GM23338 (cell line): ENCODE data around the gene KIF22. TPM values are rescaled to one million over a fixed set of nuclear protein-coding genes. Genes with fewer than 3 reads are reported as not detected.

Experiments
- ATAC-seq: fragments of 200-7000 bp; cut with Tn5 transposase; 3 replicates; pipeline ENCODE4 v1.9.1; 2020
- DNase-seq: peaks from one replicate; pipeline ENCODE4 v3.0.0-alpha.2; 2015; ENCODE audit warnings: low spot score
- H2AFZ ChIP-seq: fragments of 200-600 bp; sonication (generic); 2 replicates; pipeline ENCODE4 v1.8.0; 2016; ENCODE audit warnings: antibody characterized with exemption, mild to moderate bottlenecking, moderate library complexity
- H3F3A ChIP-seq: fragments of 200-600 bp; sonication (generic); replicated peaks from 2 replicates; pipeline ENCODE4 v1.8.0; 2017; ENCODE audit warnings: antibody characterized with exemption, mixed run types, low read depth
- H3K27ac ChIP-seq: fragments of 200-600 bp; sonication (generic); 2 replicates; pipeline ENCODE4 v1.6.1; 2016; ENCODE audit warnings: low read depth
- H3K27me3 ChIP-seq: fragments of 200-600 bp; sonication (generic); 2 replicates; pipeline ENCODE4 v1.8.0; 2016; ENCODE audit warnings: mild to moderate bottlenecking, mixed run types, moderate library complexity; ENCODE audit not compliant: insufficient read depth
- H3K36me3 ChIP-seq: fragments of 200-600 bp; sonication (generic); 2 replicates; pipeline ENCODE4 v1.8.0; 2016; ENCODE audit warnings: mild to moderate bottlenecking; ENCODE audit not compliant: insufficient read depth
- H3K4me1 ChIP-seq: fragments of 200-600 bp; sonication (generic); 2 replicates; pipeline ENCODE4 v1.8.0; 2016; ENCODE audit warnings: mild to moderate bottlenecking, moderate library complexity; ENCODE audit not compliant: insufficient read depth
- H3K4me2 ChIP-seq: fragments of 200-600 bp; sonication (generic); 2 replicates; pipeline ENCODE4 v1.7.1; 2017; ENCODE audit warnings: mixed run types
- H3K4me3 ChIP-seq: fragments of 200-600 bp; sonication (generic); 2 replicates; pipeline ENCODE4 v1.6.1; 2016; ENCODE audit warnings: mixed run types
- H3K79me2 ChIP-seq: fragments of 200-600 bp; sonication (generic); replicated peaks from 2 replicates; pipeline ENCODE4 v1.8.0; 2017; ENCODE audit warnings: mild to moderate bottlenecking; ENCODE audit not compliant: insufficient read depth
- H3K9me2 ChIP-seq: fragments of 200-600 bp; sonication (generic); 2 replicates; pipeline ENCODE4 v1.8.0; 2017; ENCODE audit not compliant: insufficient read depth
- H4K20me1 ChIP-seq: fragments of 200-600 bp; sonication (generic); replicated peaks from 2 replicates; pipeline ENCODE4 v1.8.0; 2017; ENCODE audit warnings: mild to moderate bottlenecking; ENCODE audit not compliant: insufficient read depth
- H3K27ac Mint-ChIP-seq: 2 replicates; pipeline ENCODE4 v1.8.0; 2020; ENCODE audit warnings: inconsistent platforms, mild to moderate bottlenecking, moderate library complexity, mixed read lengths
- H3K27me3 Mint-ChIP-seq: 3 replicates; pipeline ENCODE4 v1.8.0; 2022; ENCODE audit warnings: low read depth, mild to moderate bottlenecking, moderate library complexity, mixed read lengths, inconsistent platforms; ENCODE audit not compliant: insufficient read depth, poor library complexity
- H3K36me3 Mint-ChIP-seq: 3 replicates; pipeline ENCODE4 v1.8.0; 2021; ENCODE audit warnings: low read depth, mild to moderate bottlenecking, inconsistent platforms, moderate library complexity, mixed read lengths
- H3K4me1 Mint-ChIP-seq: 3 replicates; pipeline ENCODE4 v1.8.0; 2020; ENCODE audit warnings: mild to moderate bottlenecking, inconsistent platforms, mixed read lengths
- H3K4me3 Mint-ChIP-seq: 3 replicates; pipeline ENCODE4 v1.8.0; 2021; ENCODE audit warnings: moderate library complexity, mild to moderate bottlenecking, inconsistent platforms, mixed read lengths
- H3K9me3 Mint-ChIP-seq: 3 replicates; pipeline ENCODE4 v1.8.0; 2020; ENCODE audit warnings: moderate library complexity, mild to moderate bottlenecking, inconsistent platforms, mixed read lengths
- ETS1 ChIP-seq: IDR thresholded peaks from 2 replicates; pipeline ENCODE4 v1.6.1; 2016; ENCODE audit warnings: antibody characterized with exemption
- EZH2 ChIP-seq: fragments of 200-600 bp; sonication (generic); IDR thresholded peaks from one replicate; pipeline ENCODE4 v1.8.0; 2017; ENCODE audit warnings: antibody characterized with exemption, mild to moderate bottlenecking, low read depth; ENCODE audit not compliant: unreplicated experiment
- EZH2phosphoT487 ChIP-seq: fragments of 200-600 bp; sonication (generic); IDR thresholded peaks from one replicate; pipeline ENCODE4 v1.8.1; 2018; ENCODE audit warnings: antibody characterized with exemption; ENCODE audit not compliant: unreplicated experiment
- JUNB ChIP-seq: IDR thresholded peaks from one replicate; pipeline ENCODE4 v1.6.1; 2016; ENCODE audit warnings: antibody characterized with exemption; ENCODE audit not compliant: unreplicated experiment
- POLR2AphosphoS5 ChIP-seq: IDR thresholded peaks from 2 replicates; pipeline ENCODE4 v1.6.1; 2016; ENCODE audit warnings: antibody characterized with exemption, low read depth
- STAT1 ChIP-seq: IDR thresholded peaks from one replicate; pipeline ENCODE4 v1.6.1; 2016; ENCODE audit warnings: antibody characterized with exemption; ENCODE audit not compliant: unreplicated experiment
- ZNF114 ChIP-seq: fragments of 250-450 bp; sonication (Bioruptor Pico); IDR thresholded peaks from 2 replicates; pipeline ENCODE4 v1.5.0; 2020; ENCODE audit warnings: mild to moderate bottlenecking, moderate library complexity
- ZNF331 ChIP-seq: fragments of 250-450 bp; sonication (Bioruptor Pico); IDR thresholded peaks from 2 replicates; pipeline ENCODE4 v1.5.0; 2020; ENCODE audit warnings: low read depth, mild to moderate bottlenecking, moderate library complexity
- polyA plus RNA-seq: library from polyadenylated mRNA; unstranded; fragments of >200 nt; fragmentation: Nextera tagmentation; extraction: Ambion mirVana; gene quantifications from 2 replicates; pipeline ENCODE4 v1.2.1, GENCODE V29; 2016
- total RNA-seq: library from RNA; depleted of rRNA; stranded (reverse); fragments of >200 nt; shearing (Covaris generic); gene quantifications from 2 replicates; pipeline ENCODE4 v1.2.3, GENCODE V29; 2014
- TF ChIP-seq, protein P1 (sequence below), 2 experiments: fragments of 200-600 bp in 1 of 2; sonication (generic) in 1 of 2; conservative IDR thresholded peaks; 2 replicates each; pipeline versions ENCODE4 v1.5.1 to v1.6.1; 2016 to 2017; ENCODE audit warnings: antibody characterized with exemption in 2 of 2, low read depth in 2 of 2, mild to moderate bottlenecking in 2 of 2, moderate library complexity in 1 of 2
- TF ChIP-seq, protein P2 (sequence below): IDR thresholded peaks from one replicate; pipeline ENCODE4 v1.6.1; 2018; ENCODE audit warnings: antibody characterized with exemption; ENCODE audit not compliant: unreplicated experiment
- TF ChIP-seq, protein P3 (sequence below): fragments of 250-450 bp; sonication (Bioruptor Pico); IDR thresholded peaks from 2 replicates; pipeline ENCODE4 v1.5.0; 2020; ENCODE audit warnings: mild to moderate bottlenecking, moderate library complexity

The KIF22 gene
- total and polyA plus RNA-seq, 2 experiments from 2014 or later, result 110 to 192 TPM

DNA sequence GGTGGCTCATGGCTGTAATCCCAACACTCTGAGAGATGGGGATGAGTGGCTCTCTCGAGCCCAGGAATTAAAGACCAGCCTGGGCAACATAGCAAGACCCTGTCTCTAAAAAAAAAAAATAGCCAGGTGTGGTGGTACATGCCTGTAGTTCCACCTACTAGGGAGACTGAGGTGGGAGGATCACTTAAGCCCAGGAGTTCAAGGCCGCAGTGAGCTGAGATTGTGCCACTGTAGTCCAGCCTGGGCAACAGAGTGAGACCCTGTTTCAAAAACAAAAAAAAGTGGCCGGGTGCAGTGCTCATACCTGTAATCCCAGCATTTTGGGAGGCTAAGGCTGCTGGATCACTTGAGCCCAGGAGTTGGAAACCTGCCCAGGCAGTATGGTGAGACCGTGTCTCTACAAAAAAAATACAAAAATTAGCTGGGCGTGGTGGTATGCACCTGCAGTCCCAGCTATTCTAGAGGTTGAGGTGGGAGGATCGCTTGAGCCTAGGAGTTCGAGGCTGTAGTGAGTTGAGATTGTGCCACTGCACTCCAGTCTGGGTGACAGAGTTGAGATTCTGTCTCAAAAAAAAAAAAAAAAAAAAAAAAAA, 47.8 kb upstream of the KIF22 start (continued):
- no peak for TF ChIP-seq ZNF331
- TF ChIP-seq, protein P1, sequence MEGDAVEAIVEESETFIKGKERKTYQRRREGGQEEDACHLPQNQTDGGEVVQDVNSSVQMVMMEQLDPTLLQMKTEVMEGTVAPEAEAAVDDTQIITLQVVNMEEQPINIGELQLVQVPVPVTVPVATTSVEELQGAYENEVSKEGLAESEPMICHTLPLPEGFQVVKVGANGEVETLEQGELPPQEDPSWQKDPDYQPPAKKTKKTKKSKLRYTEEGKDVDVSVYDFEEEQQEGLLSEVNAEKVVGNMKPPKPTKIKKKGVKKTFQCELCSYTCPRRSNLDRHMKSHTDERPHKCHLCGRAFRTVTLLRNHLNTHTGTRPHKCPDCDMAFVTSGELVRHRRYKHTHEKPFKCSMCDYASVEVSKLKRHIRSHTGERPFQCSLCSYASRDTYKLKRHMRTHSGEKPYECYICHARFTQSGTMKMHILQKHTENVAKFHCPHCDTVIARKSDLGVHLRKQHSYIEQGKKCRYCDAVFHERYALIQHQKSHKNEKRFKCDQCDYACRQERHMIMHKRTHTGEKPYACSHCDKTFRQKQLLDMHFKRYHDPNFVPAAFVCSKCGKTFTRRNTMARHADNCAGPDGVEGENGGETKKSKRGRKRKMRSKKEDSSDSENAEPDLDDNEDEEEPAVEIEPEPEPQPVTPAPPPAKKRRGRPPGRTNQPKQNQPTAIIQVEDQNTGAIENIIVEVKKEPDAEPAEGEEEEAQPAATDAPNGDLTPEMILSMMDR (conservative IDR thresholded peaks at IDR 0.05; ENCODE audit: low read depth in 2 of 2), result no peak
- no peak for TF ChIP-seq EZH2phosphoT487
- TF ChIP-seq ZNF114 (CRISPR knock-in tag), result no peak
- TF ChIP-seq, protein P2, sequence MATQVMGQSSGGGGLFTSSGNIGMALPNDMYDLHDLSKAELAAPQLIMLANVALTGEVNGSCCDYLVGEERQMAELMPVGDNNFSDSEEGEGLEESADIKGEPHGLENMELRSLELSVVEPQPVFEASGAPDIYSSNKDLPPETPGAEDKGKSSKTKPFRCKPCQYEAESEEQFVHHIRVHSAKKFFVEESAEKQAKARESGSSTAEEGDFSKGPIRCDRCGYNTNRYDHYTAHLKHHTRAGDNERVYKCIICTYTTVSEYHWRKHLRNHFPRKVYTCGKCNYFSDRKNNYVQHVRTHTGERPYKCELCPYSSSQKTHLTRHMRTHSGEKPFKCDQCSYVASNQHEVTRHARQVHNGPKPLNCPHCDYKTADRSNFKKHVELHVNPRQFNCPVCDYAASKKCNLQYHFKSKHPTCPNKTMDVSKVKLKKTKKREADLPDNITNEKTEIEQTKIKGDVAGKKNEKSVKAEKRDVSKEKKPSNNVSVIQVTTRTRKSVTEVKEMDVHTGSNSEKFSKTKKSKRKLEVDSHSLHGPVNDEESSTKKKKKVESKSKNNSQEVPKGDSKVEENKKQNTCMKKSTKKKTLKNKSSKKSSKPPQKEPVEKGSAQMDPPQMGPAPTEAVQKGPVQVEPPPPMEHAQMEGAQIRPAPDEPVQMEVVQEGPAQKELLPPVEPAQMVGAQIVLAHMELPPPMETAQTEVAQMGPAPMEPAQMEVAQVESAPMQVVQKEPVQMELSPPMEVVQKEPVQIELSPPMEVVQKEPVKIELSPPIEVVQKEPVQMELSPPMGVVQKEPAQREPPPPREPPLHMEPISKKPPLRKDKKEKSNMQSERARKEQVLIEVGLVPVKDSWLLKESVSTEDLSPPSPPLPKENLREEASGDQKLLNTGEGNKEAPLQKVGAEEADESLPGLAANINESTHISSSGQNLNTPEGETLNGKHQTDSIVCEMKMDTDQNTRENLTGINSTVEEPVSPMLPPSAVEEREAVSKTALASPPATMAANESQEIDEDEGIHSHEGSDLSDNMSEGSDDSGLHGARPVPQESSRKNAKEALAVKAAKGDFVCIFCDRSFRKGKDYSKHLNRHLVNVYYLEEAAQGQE, result no peak
- no peak for TF ChIP-seq JUNB
- no peak for TF ChIP-seq ETS1

DNA sequence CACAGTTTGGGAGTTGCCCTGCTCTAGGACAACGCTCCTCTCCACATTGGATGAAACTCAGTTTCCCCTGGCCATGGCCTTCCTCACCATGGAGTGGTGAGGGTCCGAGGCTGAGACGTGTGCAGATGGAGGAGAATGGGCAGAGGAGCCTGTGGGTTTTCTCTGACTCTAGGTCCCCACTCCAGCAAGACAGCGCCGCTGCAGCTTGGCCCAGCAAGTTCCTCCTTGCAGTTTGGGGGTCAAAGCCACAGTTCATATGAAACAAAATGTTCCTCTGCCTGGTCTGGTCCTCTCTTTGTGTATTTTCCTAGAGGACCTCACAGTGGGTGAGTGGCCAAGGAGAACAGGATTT, 47.1 kb upstream of the KIF22 start:
- DNase-seq (no peak), ATAC-seq (no peak)
- H3K4me2 ChIP-seq, result no peak overlapping the region
- peak overlapping the region; percentile 55; the same call in 1 of the 2 replicates for H3K27ac ChIP-seq
- peaks cover 59% of the 10 kb centered on the region for H3K27me3 Mint-ChIP-seq
- peaks cover 40% of the 10 kb centered on the region for H3K36me3 Mint-ChIP-seq
- no peak overlapping the region for H3K4me3 Mint-ChIP-seq
- H3K9me3 Mint-ChIP-seq, result peaks cover 30% of the 10 kb centered on the region
- H3K4me1 ChIP-seq, result peaks cover 3% of the 10 kb centered on the region; the same call in 1 of the 2 replicates
- no peak overlapping the region for H2AFZ ChIP-seq
- H4K20me1 ChIP-seq, result peaks cover 26% of the 10 kb centered on the region
- H3F3A ChIP-seq, result peaks cover 52% of the 10 kb centered on the region
- no peaks in the 10 kb centered on the region for H3K9me2 ChIP-seq
- no peaks in the 10 kb centered on the region for H3K36me3 ChIP-seq
- no peak overlapping the region for H3K4me3 ChIP-seq
- no peaks in the 10 kb centered on the region for H3K79me2 ChIP-seq
- H3K27ac Mint-ChIP-seq, result no peak overlapping the region
- H3K4me1 Mint-ChIP-seq, result peaks cover 3% of the 10 kb centered on the region
- no peaks in the 10 kb centered on the region for H3K27me3 ChIP-seq
- TF ChIP-seq EZH2 (no peak), ZNF331 (no peak), POLR2AphosphoS5 (peak; percentile 67), STAT1 (no peak)
- TF ChIP-seq, protein P3, sequence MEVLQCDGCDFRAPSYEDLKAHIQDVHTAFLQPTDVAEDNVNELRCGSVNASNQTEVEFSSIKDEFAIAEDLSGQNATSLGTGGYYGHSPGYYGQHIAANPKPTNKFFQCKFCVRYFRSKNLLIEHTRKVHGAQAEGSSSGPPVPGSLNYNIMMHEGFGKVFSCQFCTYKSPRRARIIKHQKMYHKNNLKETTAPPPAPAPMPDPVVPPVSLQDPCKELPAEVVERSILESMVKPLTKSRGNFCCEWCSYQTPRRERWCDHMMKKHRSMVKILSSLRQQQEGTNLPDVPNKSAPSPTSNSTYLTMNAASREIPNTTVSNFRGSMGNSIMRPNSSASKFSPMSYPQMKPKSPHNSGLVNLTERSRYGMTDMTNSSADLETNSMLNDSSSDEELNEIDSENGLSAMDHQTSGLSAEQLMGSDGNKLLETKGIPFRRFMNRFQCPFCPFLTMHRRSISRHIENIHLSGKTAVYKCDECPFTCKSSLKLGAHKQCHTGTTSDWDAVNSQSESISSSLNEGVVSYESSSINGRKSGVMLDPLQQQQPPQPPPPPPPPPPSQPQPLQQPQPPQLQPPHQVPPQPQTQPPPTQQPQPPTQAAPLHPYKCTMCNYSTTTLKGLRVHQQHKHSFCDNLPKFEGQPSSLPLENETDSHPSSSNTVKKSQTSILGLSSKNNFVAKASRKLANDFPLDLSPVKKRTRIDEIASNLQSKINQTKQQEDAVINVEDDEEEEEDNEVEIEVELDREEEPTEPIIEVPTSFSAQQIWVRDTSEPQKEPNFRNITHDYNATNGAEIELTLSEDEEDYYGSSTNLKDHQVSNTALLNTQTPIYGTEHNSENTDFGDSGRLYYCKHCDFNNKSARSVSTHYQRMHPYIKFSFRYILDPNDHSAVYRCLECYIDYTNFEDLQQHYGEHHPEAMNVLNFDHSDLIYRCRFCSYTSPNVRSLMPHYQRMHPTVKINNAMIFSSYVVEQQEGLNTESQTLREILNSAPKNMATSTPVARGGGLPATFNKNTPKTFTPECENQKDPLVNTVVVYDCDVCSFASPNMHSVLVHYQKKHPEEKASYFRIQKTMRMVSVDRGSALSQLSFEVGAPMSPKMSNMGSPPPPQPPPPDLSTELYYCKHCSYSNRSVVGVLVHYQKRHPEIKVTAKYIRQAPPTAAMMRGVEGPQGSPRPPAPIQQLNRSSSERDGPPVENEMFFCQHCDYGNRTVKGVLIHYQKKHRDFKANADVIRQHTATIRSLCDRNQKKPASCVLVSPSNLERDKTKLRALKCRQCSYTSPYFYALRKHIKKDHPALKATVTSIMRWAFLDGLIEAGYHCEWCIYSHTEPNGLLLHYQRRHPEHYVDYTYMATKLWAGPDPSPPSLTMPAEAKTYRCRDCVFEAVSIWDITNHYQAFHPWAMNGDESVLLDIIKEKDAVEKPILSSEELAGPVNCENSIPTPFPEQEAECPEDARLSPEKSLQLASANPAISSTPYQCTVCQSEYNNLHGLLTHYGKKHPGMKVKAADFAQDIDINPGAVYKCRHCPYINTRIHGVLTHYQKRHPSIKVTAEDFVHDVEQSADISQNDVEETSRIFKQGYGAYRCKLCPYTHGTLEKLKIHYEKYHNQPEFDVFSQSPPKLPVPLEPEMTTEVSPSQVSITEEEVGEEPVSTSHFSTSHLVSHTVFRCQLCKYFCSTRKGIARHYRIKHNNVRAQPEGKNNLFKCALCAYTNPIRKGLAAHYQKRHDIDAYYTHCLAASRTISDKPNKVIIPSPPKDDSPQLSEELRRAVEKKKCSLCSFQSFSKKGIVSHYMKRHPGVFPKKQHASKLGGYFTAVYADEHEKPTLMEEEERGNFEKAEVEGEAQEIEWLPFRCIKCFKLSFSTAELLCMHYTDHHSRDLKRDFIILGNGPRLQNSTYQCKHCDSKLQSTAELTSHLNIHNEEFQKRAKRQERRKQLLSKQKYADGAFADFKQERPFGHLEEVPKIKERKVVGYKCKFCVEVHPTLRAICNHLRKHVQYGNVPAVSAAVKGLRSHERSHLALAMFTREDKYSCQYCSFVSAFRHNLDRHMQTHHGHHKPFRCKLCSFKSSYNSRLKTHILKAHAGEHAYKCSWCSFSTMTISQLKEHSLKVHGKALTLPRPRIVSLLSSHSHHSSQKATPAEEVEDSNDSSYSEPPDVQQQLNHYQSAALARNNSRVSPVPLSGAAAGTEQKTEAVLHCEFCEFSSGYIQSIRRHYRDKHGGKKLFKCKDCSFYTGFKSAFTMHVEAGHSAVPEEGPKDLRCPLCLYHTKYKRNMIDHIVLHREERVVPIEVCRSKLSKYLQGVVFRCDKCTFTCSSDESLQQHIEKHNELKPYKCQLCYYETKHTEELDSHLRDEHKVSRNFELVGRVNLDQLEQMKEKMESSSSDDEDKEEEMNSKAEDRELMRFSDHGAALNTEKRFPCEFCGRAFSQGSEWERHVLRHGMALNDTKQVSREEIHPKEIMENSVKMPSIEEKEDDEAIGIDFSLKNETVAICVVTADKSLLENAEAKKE (CRISPR knock-in tag), result no peak
